GM23248 (cell line): ENCODE results near the gene ZKSCAN5.

Experiments
- EZH2 ChIP-seq: fragments of 200-600 bp; sonication (generic); IDR thresholded peaks from 2 replicates; pipeline ENCODE4 v1.6.1; 2018; ENCODE audit warnings: antibody characterized with exemption, mild to moderate bottlenecking; ENCODE audit not compliant: insufficient read depth, poor library complexity, severe bottlenecking
- EZH2phosphoT487 ChIP-seq: fragments of 200-600 bp; sonication (generic); IDR thresholded peaks from 2 replicates; pipeline ENCODE4 v1.6.1; 2018; ENCODE audit warnings: antibody characterized with exemption, moderate library complexity, mild to moderate bottlenecking, low read depth; ENCODE audit not compliant: insufficient read depth

- TF ChIP-seq EZH2phosphoT487 (no peak), EZH2 (no peak)
Measured at GRCh38 chr7:99457650-99458493, 46.6 kb upstream of the ZKSCAN5 start.
